GM21737 (cell line): ENCODE results near the gene LSM3.

Experiments used
- ATAC-seq: cut with Tn5 transposase; IDR thresholded peaks from one replicate; pipeline ENCODE4 v1.9.1; 2021; ENCODE audit warnings: mild to moderate bottlenecking, moderate library complexity; ENCODE audit not compliant: unreplicated experiment

The LSM3 gene

DNA sequence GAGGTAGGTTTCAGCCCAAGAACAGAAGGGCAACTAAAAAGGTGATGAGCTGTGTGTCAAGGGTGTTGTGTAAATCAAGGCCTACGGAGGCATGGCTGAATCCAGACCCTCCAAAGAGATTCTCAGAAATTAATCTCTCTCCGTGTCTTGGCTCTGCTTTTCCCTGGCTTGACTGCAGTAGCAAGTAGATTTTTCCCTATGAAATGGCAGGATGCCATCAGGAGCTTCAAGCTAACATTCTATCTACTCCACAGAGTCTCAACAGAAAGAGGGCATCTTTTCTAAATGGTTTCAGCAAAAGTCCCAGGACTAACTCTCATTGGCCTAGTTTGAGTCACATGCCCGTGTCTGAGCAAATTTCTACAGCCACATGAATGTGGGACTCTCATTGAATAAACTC lies 58.3 kb downstream of the LSM3 start:
- ATAC-seq: no peak

DNA sequence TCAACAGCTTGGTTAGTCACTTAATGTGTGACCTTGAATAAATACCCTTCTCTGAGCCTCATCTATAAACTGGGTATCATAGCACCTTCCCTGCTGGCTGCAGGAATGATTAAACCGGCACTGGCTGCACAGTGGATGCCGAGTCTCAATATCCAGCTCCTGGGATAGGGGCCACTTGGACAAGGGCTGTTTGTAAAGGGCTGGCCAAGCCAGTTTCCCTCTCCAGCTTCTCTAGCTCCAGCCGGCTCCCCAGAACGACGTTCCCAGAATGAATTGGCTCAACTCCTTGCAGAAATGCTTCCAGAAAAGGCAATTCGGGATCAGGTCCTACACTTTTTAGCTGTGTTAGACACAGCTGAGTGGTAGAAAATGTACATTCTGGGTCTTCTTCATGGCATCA lies 58.8 kb downstream of the LSM3 start:
- no peak for ATAC-seq

DNA sequence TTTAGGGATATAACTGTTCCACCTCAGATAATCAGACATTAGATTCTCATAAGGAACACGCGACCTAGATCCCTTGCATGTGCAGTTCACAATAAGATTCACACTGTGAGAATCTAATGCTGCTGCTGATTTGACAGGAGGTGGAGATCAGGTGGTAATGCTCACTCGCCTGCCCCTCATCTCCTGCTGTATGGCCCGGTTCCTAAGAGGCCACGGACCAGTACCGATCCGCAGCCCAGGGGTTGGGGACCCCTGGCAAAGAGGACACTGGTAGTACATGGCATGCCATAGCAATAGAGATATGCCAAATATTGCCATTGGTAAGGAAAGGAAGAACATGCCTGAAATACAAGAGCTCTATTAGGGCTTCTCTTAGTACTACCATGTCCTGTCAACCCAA lies 59.7 kb downstream of the LSM3 start:
- no peak for ATAC-seq

DNA sequence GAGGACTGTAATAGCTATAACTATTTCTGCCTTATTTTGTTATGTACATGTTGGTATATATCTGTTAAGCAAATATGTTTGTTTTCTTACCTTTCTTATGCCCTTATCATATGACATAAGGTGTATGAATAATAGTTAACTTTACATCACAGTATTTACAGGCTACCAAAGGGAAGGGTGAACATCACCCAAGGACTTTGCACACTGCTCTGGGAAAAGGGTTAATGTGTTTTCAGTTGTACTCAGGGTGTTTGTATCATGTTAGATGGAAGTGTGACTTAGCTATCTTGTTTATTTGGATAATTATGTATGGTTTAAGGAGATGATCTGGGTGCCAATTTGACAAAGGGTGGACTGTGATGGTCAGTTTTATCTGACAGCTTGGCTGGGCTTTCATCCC lies 60.3 kb downstream of the LSM3 start:
- no peak for ATAC-seq

DNA sequence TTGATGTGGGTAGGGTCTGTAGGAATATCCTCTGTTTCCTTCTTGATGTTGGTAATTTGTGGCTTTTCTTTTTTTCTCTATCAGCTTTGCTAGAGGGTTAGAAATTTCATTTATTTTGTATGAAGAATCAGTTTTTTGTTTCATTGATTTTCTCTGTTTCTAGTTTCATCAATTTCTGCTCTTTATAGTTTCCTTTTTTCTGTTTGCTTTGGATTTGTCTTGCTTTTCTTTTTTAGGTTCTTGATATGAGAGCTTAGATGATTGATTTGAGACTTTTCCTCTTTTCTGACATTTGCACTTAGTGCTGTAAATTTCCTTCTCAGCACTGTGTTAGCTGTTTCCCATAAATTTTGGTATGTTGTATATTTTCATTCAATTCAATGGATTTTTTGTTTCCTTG lies 61.3 kb downstream of the LSM3 start:
- no peak for ATAC-seq

DNA sequence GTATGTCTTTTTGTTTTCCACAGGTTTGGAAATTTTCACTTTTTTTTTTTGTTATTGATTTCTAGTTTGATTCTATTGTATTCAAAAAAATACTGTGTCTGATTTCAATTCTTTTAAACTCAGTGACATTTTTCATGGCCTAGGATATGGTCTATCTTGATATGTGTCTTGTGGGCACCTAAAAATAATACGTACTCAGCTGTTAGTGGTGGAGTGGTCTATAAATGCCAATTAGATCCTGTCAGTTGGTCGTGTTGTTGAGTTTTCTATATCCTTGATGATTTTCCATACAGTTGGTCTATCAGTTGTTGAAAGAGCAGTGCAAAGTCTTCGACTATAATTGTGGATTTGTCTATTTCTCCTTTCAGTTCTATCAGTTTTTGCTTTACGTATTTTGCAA lies 61.7 kb downstream of the LSM3 start:
- no peak for ATAC-seq

DNA sequence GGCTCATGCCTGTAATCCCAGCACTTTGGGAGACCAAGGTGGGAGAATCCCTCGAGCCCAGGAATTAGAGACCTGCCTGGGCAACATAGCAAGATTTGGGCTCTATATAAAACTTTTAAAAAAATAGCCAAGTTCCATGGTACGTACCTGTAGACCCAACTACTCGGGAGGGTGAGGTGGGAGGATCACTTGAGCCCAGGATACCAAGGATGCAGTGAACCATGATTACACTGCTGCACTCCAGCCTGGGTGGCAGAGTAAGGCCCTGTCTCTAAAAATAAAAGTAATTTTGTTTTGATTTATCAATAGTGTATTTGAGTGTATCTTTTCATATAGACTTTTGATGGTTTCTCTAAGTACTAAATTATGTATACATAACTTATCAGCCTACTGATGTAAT lies 63.1 kb downstream of the LSM3 start:
- ATAC-seq: no peak

DNA sequence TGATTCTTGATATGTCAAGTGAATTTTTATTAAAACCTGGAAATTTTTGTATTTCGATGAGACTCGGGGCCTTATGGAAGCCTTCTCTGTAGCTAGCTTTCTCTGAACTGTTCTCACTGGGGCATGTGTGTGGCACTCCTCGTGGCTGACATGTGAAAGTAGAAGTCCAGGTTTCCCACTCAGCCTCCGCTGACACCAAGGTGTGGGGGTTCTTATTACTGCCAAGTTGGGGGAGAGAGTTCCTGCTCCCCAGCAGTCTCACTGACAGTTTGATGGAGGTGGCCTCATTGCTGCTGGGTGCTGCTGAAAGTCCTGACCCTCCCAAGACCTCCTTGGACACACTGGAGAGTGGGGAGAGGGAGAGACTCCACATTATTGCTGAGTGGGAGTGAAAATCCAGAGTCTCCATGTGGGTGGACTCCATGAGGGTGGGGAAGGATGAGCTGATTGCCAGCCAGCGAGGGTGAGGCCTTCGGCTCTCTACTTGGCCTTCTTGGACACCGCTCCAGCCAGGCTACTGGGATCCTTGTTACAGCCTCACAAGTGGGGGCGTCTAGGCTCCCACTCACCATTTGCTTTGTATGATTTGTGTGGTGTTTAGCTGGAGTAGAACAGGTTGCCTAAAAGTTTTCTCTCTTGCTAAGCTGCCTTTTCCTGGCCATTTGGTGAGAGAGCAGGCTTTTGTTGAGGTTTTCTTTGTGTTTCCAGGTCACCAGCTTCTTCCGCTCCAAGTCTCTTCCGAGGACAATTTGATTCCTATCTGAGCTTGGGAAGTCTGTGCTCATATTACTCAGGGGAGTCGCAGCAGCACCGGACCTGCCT lies 64.1 kb downstream of the LSM3 start:
- ATAC-seq: no peak

DNA sequence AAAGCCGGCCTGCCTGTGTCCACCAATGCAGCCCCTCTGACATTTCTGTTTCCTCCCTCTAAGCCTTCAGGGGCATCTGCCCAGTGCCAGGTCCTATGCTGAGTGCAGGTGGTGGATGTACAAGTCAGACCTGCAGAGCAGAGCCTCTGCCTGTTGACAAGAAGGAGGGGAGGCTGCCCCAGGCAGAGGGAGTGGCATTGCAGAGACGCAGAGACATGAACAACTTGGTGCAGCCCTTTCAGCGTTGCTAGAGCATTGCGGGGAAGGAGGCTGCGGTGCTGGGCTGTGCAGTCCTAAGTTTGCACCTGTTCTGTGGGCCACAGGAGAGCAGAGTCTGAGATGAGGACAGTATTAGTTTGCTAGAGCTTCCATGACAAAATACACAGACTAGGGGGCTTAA lies 65.2 kb downstream of the LSM3 start:
- no peak for ATAC-seq

DNA sequence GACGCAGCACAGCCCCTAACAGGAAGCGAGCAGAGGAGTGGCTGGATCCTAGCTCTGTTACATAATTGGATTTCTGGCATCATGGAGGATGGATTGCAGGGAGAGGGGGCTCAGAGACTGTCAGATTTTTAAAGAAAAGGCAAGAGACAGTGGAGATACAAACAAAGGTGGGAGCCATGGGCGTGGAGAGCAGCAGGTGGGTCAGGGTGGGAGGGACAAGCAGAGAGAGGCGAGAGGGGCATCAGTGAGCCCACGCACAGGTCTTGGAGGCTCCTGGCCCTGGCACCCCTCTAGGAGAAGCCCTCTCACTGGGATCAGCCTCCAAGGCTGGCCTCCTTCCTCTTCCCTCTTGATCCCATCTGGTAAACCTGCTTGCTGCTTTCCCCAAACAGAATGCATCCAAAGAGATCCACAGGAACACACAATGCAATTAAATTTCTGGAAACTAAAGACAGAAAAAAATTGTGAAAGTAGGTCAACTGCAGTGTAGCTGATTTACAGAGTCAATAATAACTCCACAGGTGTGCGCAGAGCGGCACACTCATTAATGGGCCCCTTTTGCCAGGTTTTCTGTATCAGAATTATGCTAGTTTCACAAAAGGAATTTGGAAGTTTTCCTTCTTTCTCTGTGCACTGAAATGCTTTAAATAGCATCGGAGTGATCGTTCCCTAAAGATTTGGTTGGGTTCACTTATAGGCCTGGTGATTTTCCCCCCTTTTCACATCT lies 66.1 kb downstream of the LSM3 start:
- ATAC-seq: no peak

DNA sequence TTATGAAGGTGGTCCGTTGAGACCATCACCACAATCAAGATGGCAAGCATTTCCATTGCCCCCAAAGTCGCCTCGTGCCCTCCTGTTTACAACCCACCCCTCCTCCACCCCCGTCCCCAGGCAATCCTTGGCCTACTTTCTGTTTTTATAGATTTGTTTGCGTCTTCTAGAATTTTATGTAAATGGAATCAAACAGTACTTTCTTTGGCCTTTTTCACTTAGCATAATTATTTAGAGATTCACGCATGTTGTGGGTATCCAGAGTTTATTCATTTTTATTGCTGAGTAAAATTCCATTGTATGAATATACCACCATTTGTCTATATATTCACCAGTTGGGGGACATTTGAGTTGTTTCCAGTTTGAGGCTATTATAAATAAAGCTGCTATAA lies 66.6 kb downstream of the LSM3 start:
- ATAC-seq: no peak

DNA sequence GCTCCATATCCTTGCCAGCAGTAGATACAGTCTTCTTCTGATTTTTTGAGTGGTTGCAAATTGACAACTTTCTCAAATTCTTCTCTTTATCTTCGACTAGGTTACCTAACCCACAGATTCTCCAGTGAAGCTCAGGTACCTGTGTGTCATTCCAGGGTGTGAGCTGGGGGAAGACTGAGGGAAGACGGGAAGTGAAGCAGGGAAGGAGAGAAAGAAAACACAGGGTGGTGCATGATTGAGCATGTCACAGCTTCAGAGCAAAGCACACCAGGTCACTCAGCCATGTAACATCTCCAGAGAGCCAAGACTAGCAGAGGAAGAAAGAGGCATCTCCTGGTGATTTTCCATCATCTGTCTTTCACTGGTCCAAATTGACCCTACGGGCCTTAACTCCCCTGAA lies 67.2 kb downstream of the LSM3 start:
- no peak for ATAC-seq

DNA sequence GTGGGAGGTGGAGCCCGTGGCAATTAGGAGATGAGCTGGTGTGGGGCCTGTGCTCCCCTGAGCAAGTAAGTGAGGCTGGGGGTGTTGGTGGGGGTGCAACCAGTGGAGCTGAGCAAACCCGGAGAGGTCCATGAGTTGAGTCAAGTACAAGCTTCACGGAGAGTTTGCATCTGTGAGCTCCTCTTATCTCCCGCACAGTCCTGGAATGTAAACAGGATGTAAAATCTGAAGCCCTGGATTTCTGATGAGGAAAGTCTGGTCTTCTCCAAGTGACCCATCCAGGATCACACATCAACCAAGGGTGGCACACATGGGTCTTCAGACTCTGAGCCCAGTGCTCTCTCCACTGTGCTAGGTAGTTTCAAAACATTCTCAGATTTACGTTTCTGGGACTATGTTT lies 67.8 kb downstream of the LSM3 start:
- ATAC-seq: no peak

DNA sequence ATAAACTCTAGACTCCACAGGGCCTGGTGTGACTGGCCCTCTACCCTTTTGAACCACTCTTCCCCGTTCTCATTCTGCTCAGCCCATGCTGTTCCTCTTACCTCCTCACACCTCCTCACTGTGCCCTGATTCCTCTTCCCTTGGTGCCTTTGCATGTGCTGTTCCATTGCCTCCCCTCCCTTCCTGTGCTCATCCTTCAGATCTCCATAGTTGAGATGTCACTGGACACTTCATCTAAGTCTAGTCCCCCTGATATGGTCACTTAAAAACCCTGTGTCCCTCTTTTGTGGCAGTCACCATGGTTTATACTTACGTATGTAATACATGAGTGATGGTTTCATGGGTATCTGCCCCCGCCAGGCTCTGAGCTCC lies 69.8 kb downstream of the LSM3 start:
- no peak for ATAC-seq

DNA sequence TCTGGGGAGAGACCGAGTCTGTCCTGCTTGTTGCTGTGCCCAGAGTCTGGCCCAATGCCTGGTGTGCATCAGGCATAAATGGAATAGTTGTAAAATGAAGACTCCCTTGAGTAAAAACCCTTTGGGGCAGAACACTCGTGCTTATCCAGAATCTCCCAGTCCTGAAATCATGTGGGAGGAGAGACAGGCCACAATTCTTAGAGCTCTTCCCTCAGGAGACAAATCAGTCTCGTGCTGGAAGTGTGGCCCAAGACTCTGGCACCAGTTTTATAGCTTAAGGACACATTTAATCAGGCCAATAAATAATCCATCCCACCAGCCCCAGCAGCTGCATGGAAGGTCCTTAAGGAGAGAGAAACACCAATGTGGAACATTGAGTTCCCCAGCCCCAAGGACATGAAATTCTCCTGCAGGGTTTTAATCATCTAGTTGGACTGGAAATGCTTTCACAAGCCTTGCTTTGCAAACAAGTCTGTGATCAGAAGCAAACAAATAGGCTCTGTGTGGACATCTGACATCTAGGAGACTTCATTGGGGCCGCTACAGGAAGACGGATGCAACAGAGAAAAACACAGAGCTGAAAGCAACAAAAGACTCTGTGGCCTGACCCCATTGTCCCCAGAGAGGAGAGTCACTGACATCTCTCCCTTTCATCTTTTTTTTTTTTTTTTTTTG lies 70.4 kb downstream of the LSM3 start:
- no peak for ATAC-seq
